Prostate gland (tissue), 2 donors: ENCODE data around the gene ARHGEF19. TPM values are rescaled to one million over a fixed set of nuclear protein-coding genes. Genes with fewer than 3 reads are reported as not detected.
A peak's percentile ranks its signal among the peaks of the same experiment; 100 is the strongest.

Experiments
- DNase-seq: peaks from one replicate; pipeline ENCODE4 v3.0.0-alpha.2; 2019; ENCODE audit warnings: low spot score
- H3K27ac ChIP-seq, 2 donors: fragments of 200-600 bp; sonication (generic); 2 replicates each; pipeline ENCODE4 v1.5.1; 2017 to 2019
- H3K27me3 ChIP-seq: fragments of 200-600 bp; sonication (generic); replicated peaks from 2 replicates; pipeline ENCODE4 v1.5.1; 2019; ENCODE audit not compliant: insufficient read depth
- H3K36me3 ChIP-seq, 2 donors: fragments of 200-600 bp; sonication (generic); 1 replicate in 1 of 2; 2 replicates in 1 of 2; pipeline versions ENCODE4 v1.5.1 to v1.8.1; 2017 to 2019
- H3K4me1 ChIP-seq: fragments of 200-600 bp; sonication (generic); replicated peaks from 2 replicates; pipeline ENCODE4 v1.5.1; 2019
- H3K4me3 ChIP-seq, 2 donors: fragments of 200-600 bp; sonication (generic); 2 replicates each; pipeline ENCODE4 v1.5.1; 2017 to 2019
- H3K9me3 ChIP-seq: fragments of 200-600 bp; sonication (generic); 2 replicates; pipeline ENCODE4 v1.5.1; 2017
- POLR2A ChIP-seq: fragments of 450-650 bp; IDR thresholded peaks from one replicate; pipeline ENCODE4 v1.6.1; 2016; ENCODE audit warnings: antibody characterized with exemption, mild to moderate bottlenecking
- POLR2AphosphoS5 ChIP-seq: sonication (generic); formaldehyde crosslinking; IDR thresholded peaks from one replicate; pipeline ENCODE4 v1.6.1; 2017; ENCODE audit warnings: antibody characterized with exemption
- WGBS: methylation state at CpG from one replicate; pipeline ENCODE4 v1.1.5; 2018; 5-methylcytosine and 5-hydroxymethylcytosine counted together
- intact Hi-C: fragments of 100-400 bp; cut with DNase I; formaldehyde crosslinking; loops from one replicate; pipeline ENCODE4 v1.14.2; 2022
- total RNA-seq, 2 donors: library from RNA; depleted of rRNA; stranded (reverse); fragments of >200 nt; gene quantifications; one replicate each; pipeline ENCODE4 v1.1.0, GENCODE V29; 2016
- TF ChIP-seq, protein P1 (sequence below), 4 experiments: fragments of 200-600 bp in 2 of 4; fragments of 450-650 bp in 2 of 4; sonication (generic) in 2 of 4; IDR thresholded peaks; 1 replicate in 3 of 4; 2 replicates in 1 of 4; pipeline ENCODE4 v1.5.1; 2016 to 2019; ENCODE audit warnings: antibody characterized with exemption in 4 of 4, mild to moderate bottlenecking in 2 of 4, moderate library complexity in 2 of 4

ARHGEF19 gene
- total RNA-seq, 2 donors from 2014 or later: 13.1 to 18.8 TPM

DNA sequence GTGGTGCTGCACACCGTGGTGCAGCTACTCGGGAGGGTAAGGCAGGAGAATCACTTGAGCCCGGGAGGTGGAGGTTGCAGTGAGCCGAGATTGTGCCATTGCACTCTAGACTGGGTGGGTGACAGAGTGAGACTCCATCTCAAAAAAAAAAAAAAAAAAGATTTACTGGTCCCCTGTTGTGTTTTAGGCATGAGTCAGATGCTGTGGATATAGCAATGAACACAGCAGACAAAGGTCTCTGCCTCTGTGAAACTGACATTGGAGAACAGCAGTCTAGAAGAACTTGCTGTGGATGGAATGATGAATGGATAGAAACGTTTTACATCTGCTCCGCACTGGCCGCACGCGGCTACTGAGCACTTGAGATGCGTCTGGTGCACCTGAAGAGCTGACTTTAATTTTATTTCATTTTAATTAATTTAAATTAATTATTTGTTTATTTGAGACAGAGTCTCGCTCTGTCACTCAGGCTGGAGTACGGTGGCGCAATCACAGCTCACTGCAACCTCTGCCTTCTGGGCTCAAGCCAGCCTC lies 32.1 kb downstream of the ARHGEF19 start:
- 86% methylated on average over 13 of the region's 13 CpGs for WGBS
- H3K4me3 ChIP-seq: no peak overlapping the region
- intact Hi-C loops: no loop called here
- no peaks in the 10 kb centered on the region for H3K27me3 ChIP-seq
- peaks cover 29% of the 10 kb centered on the region for H3K4me1 ChIP-seq
- TF ChIP-seq POLR2AphosphoS5 (no peak), POLR2A (no peak)
- TF ChIP-seq, protein P1, sequence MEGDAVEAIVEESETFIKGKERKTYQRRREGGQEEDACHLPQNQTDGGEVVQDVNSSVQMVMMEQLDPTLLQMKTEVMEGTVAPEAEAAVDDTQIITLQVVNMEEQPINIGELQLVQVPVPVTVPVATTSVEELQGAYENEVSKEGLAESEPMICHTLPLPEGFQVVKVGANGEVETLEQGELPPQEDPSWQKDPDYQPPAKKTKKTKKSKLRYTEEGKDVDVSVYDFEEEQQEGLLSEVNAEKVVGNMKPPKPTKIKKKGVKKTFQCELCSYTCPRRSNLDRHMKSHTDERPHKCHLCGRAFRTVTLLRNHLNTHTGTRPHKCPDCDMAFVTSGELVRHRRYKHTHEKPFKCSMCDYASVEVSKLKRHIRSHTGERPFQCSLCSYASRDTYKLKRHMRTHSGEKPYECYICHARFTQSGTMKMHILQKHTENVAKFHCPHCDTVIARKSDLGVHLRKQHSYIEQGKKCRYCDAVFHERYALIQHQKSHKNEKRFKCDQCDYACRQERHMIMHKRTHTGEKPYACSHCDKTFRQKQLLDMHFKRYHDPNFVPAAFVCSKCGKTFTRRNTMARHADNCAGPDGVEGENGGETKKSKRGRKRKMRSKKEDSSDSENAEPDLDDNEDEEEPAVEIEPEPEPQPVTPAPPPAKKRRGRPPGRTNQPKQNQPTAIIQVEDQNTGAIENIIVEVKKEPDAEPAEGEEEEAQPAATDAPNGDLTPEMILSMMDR (IDR thresholded peaks at IDR 0.05): no peak
- DNase-seq: no peak
- H3K36me3 ChIP-seq: no peaks in the 10 kb centered on the region
- peak overlapping the region in 1 of 2 donors; percentile 83 for H3K27ac ChIP-seq
- H3K9me3 ChIP-seq: no peaks in the 10 kb centered on the region

DNA sequence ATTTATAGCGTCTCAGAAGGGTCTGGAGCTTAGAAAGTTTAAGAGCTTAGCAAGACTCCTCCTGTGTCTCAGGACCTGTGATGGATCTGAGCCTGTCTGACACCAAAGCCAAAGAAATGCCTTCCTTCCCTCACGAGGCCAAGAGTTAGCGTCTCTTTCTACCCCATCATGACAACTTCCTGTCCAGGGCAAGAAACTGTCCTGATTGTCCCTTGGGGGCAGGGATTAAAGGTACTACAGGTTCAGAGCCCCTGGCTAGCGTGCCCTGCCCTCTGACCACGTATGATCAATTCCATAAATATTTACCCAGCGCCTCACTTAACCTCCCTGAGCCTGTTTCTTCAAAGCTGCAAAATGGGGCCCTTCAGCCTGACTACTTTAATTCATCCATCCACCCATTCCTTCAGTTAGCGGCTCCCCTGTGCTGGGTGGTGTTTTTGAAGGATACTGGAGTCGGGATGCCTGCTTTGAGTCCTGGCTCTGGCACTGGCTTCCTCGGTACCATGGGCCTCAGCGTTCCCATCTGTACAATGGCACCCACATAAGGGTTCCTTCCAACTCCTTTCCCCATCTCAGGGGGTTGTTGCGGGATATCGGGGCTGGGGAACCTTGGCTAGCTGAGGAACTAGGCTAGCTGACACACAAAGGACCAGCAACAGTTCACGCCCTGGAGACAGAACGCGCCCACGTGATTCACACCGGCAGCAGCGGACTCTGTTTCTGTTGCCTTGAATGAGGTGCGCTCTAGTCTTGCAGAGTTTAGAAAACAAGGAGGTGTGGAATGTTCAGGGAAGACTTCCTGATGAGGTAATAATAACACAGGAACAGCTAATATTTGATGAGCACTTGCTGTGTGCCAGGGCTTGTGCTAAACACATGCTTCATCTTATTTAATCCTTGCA lies 33.6 kb downstream of the ARHGEF19 start:
- 63% methylated on average over 19 of the region's 19 CpGs for WGBS
- intact Hi-C loops: no loop called here
- DNase-seq: peak; percentile 65
- no peak overlapping the region for H3K4me3 ChIP-seq
- no peaks in the 10 kb centered on the region for H3K9me3 ChIP-seq
- no peaks in the 10 kb centered on the region for H3K36me3 ChIP-seq
- TF ChIP-seq, protein P1 (IDR thresholded peaks at IDR 0.05): no peak
- TF ChIP-seq POLR2AphosphoS5: peak; percentile 84
- peak overlapping the region; percentile 13 to 14 for H3K27ac ChIP-seq
- H3K4me1 ChIP-seq: peaks cover 30% of the 10 kb centered on the region
- H3K27me3 ChIP-seq: no peaks in the 10 kb centered on the region

DNA sequence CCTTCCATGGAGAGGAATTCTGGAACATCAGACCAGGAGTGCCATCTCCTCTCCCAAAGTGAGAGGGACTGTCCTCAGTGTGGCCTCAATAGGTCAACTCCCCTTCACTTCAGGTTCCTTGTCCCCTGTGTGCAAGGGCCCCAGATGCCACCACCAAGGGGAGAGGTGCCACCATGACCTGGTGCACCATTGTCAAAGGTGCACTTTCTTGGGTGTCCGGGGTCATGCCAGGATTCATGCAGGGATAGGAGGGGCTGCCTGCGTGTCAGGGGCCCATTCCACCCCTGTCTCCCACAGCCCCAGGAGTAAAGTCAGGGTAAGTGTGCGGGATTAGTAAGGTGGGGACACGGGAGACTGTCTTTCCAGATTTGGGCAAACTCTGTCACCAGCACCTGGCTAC lies 35.1 kb downstream of the ARHGEF19 start:
- H3K27me3 ChIP-seq: no peaks in the 10 kb centered on the region
- H3K4me1 ChIP-seq: peaks cover 32% of the 10 kb centered on the region
- H3K9me3 ChIP-seq: no peaks in the 10 kb centered on the region
- peak overlapping the region; percentile 72 to 79 for H3K27ac ChIP-seq
- WGBS: 97% methylated on average over 4 of the region's 4 CpGs
- H3K36me3 ChIP-seq: no peaks in the 10 kb centered on the region
- TF ChIP-seq, protein P1 (IDR thresholded peaks at IDR 0.05): no peak
- H3K4me3 ChIP-seq: no peak overlapping the region
- intact Hi-C loops: no loop called here
- no peak for DNase-seq

DNA sequence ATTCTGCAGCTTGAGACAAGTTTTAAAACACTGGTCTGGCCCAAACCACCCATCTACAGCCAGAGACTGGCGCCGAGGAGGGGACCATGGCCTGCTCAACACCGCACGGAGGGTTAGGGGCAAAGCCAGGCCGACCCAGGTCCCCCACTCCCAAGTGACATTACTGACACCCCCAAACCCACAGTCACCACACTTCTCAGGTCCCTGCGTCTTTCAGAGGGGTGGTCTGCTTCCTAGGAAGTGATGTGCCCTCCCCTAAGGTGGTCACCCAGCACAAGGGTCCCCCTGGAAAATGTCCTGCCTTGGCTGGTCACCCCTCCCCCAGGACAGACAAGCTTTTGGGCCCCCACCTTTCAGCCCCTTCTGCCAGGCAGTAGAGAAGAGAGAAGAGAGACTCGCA lies 35.8 kb downstream of the ARHGEF19 start:
- Histone ChIP-seq H3K36me3 (no peaks in the 10 kb centered on the region), H3K4me1 (peaks cover 25% of the 10 kb centered on the region), H3K9me3 (no peaks in the 10 kb centered on the region), H3K27ac (peak overlapping the region; percentile 72 to 79), H3K4me3 (no peak overlapping the region), H3K27me3 (no peaks in the 10 kb centered on the region)
- TF ChIP-seq, protein P1 (IDR thresholded peaks at IDR 0.05): no peak
- TF ChIP-seq POLR2A: no peak
- intact Hi-C loops: no loop called here
- DNase-seq: no peak
- 60% methylated on average over 7 of the region's 7 CpGs for WGBS
